ENCODE measurements around the gene IGF1R. TPM values are rescaled to one million over a fixed set of nuclear protein-coding genes. Genes with fewer than 3 reads are reported as not detected.

IGF1R gene
- total and polyA plus RNA-seq, 2 of the 8 experiments (the other 6 are each of a cell fraction or from before 2014, with no cell fraction given): 32.9 to 109 TPM

- no peak overlapping the region for H2BK15ac ChIP-seq (ENCODE audit: low read length)
- DNase-seq (ENCODE audit: low read depth in 1 of 2, low spot score in 2 of 2) (no peak), FAIRE-seq (no peak)
- peaks cover 7 to 8% of the 10 kb centered on the region in 2 experiments for H4K20me1 ChIP-seq (replicated peaks in 1 of 2; ENCODE audit: control insufficient read depth in 1 of 2, insufficient read depth in 2 of 2, low read length in 2 of 2)
- H2BK12ac ChIP-seq (ENCODE audit: low read depth, low read length): no peak overlapping the region
- no peak overlapping the region for H4K8ac ChIP-seq (ENCODE audit: extremely low read depth, insufficient read depth, low read length)
- H3K23me2 ChIP-seq (ENCODE audit: low read depth, low read length): peaks cover 2% of the 10 kb centered on the region; the same call in 1 of the 2 replicates
- H3K23ac ChIP-seq (ENCODE audit: insufficient read length): no peak overlapping the region
- ChIA-PET POLR2A (ENCODE audit: partially characterized antibody) (no interaction called here), CTCF (ENCODE audit: partially characterized antibody) (interaction anchor here (1.4 to 2.0 kb wide), 5 partner anchors 9 to 68 kb away, joined by 3 to 6 read pairs (median 5); no protein-coding TSS in a partner anchor)
- no peak overlapping the region for H3K4me2 ChIP-seq (ENCODE audit: insufficient read depth in 1 of 2, low read depth in 2 of 2, low read length in 2 of 2)
- H2BK5ac ChIP-seq (ENCODE audit: low read depth, low read length): no peak overlapping the region
- no peak overlapping the region for H4K5ac ChIP-seq (ENCODE audit: insufficient read length, low read depth, low read length)
- no peak overlapping the region for H4K91ac ChIP-seq (replicated peaks; ENCODE audit: insufficient read length, low read length)
- H2AK5ac ChIP-seq (ENCODE audit: low read depth, low read length): no peak overlapping the region
- no peak overlapping the region for H3K18ac ChIP-seq (ENCODE audit: extremely low read depth, low read length)
- H3K14ac ChIP-seq (ENCODE audit: insufficient read length): no peak overlapping the region
- H2BK120ac ChIP-seq (replicated peaks; ENCODE audit: low read depth, low read length): no peak overlapping the region
- no peaks in the 10 kb centered on the region for H3K36me3 ChIP-seq (ENCODE audit: control insufficient read depth in 2 of 4, insufficient read depth in 4 of 4, low read length in 3 of 4)
- no peak overlapping the region for H3K9ac ChIP-seq (replicated peaks in 1 of 4; ENCODE audit: extremely low read depth in 1 of 4, low read depth in 3 of 4, low read length in 3 of 4)
- H3K27me3 ChIP-seq (replicated peaks in 1 of 4; ENCODE audit: control insufficient read depth in 3 of 4, extremely low read depth in 1 of 4, insufficient read depth in 3 of 4, low read length in 3 of 4): no peaks in the 10 kb centered on the region
- WGBS, 2 experiments (ENCODE audit: extremely low coverage in 1 of 2, insufficient coverage in 1 of 2, insufficient read length in 1 of 2, insufficient replicate concordance in 2 of 2, low coverage in 1 of 2, low lambda C conversion rate in 2 of 2, missing lambda C conversion rate in 1 of 2): 93% methylated on average over 4 of the region's 4 CpGs; no CpG with 5 or more reads in 1 of the 2 experiments
- no peak overlapping the region for H3K56ac ChIP-seq (replicated peaks; ENCODE audit: insufficient read length, low read depth, low read length)
- H3K4ac ChIP-seq (replicated peaks; ENCODE audit: insufficient read length, low read depth, low read length): no peak overlapping the region
- H3K79me1 ChIP-seq (ENCODE audit: low read depth, low read length): peaks cover 28% of the 10 kb centered on the region
- H3K27ac ChIP-seq (ENCODE audit: low read depth, low read length): no peak overlapping the region
- H2BK20ac ChIP-seq (ENCODE audit: low read length): no peak overlapping the region
- H2AFZ ChIP-seq (ENCODE audit: low read length): no peak overlapping the region
- H3K4me1 ChIP-seq (replicated peaks in 1 of 4; ENCODE audit: control insufficient read depth in 3 of 4, insufficient read depth in 4 of 4, low read length in 3 of 4): peaks cover 4 to 26% (median 12%) of the 10 kb centered on the region in 4 experiments; a peak in 6 of 7 replicates
- no peaks in the 10 kb centered on the region for H3K9me3 ChIP-seq (ENCODE audit: insufficient read depth in 2 of 2, low read depth in 1 of 2, low read length in 1 of 2)
- no peak overlapping the region for H3K4me3 ChIP-seq (ENCODE audit: extremely low read depth in 1 of 4, insufficient read depth in 2 of 4, low read depth in 3 of 4, low read length in 4 of 4)
- H3K79me2 ChIP-seq (ENCODE audit: control insufficient read depth in 1 of 2, insufficient read depth in 2 of 2, low read length in 2 of 2): peaks cover 0 to 88% of the 10 kb centered on the region in 2 experiments; a peak in 3 of 4 replicates
- no peak for TF ChIP-seq POLR2AphosphoS5 (IDR thresholded peaks at IDR 0.05; ENCODE audit: low read depth, low read length)
Measured at GRCh38 chr15:98813951-98814350, 165.6 kb downstream of the IGF1R start.
